Activated T-cell treated with anti-CD3 and anti-CD28 coated beads for 1 hour (primary cell): ENCODE measurements around the gene RWDD1.
"Not testable (repeated sequence)": the region's sequence is repeated elsewhere in the genome, so short reads cannot be mapped to it uniquely, and the experiment has no call there.

Source experiments
- DNase-seq: peaks from one replicate; pipeline ENCODE4 v3.0.0-alpha.2; 2020; ENCODE audit warnings: low read depth

RWDD1 gene

DNA sequence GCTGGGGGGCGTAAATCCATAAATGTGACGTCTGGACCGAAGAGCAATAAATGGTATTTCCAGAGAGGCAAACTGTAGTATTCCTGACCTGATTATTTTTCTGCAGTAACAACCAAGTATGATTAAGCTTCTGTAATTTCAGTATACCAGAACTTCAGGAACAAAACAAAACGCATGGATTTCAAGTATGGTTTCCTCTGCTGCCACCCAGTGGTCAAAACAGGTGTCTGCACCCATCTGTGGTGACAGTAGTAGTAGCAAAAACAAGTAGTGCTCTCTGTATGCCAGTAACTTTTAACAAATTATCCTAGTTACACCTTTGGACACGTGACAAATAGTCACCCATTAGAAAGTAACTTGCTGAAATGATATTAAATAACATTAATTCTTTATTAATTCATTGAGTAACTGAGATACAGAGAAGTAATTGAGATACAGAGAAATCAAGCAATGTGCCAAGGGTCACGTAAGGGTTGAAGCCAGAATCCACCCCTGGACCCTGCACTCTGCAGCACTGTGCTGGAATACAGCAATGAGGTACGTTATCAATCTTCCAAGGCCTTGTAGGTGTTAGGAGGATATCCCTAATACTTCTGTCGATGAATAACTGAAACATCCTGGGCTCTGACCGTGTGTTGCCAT lies 9.8 kb upstream of the RWDD1 start:
- DNase-seq: peak; percentile 48

DNA sequence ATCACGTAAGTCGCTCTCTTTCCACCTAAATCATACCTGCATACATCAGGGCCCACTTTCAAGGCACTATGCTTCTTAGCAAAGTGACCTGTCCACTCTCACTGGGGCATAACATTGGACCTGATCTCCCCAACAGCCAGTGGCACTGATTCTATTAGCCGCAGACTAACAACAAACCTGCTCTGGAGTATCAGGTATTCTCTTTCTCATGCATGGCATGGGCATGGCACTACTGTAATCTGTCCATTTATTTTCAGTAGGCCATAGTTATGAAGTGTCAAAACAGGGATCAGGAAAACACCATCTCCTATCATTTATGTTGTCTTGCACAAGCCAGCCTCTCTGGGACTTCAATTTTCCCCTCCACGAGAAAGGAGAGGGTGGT lies 9.3 kb upstream of the RWDD1 start:
- no peak for DNase-seq

DNA sequence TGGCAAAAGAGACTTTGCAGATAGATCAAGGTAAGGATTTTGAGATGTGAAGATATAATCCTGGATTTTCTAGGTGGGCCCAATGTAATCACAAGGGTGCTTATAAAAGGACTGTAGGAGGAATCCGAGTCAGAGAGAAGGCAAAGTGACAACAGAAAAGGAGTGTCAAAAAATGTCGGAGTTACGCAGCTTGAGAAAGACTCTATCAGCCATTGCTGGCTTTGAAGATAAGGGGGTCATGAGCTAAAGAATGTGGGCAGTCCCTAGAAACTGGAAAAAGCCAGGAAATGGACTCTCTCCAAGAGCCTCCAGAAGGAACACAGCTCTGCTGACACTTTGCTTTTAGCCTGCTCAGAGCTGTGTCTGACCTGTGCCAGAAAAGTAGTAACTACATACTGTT lies 8.7 kb upstream of the RWDD1 start:
- DNase-seq: no peak

DNA sequence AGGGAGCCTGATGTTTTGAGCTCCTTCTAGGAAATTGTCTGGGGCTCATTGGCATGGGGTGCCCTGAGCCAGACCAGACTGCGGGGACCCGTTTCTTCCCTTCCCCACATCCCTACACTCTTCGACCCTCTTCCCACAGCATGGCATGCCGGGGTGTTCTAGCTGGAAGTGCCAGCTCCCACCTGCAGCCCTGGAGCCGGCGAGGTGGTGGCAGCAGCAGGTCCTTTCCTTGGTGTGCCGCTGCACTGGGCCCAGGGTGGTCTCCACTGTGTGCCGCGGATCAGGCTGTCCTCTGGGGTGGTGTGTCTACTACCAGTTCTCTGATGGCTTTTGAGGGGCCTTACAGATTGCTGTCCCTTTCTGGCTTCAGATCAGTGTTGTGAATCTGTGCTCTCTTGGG lies 7.5 kb upstream of the RWDD1 start:
- DNase-seq: no peak

DNA sequence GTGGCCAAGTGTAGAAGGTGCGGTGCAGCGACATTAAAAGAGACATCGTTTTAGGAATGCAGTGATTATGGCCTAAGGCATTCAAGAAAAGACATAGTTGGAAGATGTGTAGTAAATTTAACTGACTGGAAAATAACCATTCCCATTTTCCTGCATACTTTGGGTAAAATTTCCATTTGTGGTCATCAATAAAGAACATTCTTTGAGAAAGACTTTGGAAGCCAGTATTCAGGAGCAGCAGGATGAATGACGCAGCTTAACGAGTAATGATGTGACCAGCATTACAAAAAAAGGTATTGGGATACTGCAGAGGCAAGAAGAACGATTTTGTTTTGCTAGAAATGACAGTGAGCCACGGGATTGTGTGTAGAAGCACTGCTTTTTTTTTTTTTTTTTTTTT lies 7.0 kb upstream of the RWDD1 start:
- DNase-seq: no peak

DNA sequence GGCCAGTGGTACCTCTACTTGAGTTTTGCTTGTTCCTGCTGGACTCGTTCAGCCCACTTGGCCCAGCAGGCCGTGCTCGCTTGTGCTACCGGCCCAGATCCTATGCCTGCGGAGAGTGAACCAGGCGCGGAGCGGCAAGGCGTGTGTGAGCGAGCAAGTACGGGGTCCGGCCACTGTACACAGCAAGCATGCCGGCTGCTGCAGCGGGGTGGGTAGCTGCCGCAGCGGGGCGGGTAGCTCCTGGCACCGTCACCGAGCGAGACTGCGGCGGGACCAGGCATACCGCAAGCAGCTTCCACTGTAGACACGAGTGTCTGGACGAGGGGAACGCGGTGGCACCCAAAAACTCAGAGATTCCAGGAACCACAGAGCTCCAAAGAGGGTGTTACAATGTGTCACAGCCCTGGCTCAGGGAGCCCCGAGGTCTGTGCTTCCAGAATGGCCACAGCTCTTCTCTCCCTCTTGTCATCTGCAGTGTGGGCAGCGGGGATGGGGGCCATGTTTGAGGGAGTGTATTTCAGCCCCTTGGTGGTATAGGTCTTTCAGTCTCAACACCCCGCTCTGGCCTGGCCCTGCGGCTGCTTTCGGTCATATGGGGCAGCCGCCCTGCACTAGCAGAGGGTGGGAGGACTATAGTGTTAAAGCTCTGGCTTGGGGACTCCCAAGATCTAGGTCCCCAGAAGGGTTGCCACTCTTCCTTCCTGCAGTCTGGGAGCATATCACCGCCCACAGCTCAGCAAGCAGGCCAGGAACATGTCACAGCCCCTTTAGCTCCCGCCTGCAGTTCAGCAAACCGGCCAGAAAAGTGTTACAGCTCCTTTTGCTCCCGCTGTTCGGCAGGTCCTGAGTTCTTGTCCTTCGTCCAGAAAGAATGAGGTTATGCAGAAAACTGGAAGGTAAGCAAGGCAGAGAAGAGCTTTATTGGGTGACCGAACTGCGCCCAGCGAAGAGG lies 6.1 kb upstream of the RWDD1 start:
- no peak for DNase-seq

DNA sequence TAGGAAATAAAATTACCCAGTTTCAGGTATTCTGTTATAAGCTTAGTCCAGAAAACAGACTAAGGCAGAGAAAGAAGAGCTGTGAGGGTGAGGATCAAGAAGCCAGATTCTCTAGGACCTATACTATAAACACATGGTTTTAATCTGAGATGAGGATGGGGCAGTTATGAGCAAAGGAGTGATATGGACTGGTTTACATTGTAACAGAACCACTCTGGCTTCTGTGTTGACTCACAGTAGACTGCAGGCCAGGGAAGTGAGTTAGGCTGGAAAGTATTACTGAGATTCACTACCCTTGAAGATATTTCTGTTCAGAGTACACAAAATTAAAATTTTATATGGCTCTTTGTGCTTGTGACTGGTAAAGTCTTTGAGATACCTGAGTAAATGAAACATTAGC lies 3.2 kb upstream of the RWDD1 start:
- DNase-seq: no peak

DNA sequence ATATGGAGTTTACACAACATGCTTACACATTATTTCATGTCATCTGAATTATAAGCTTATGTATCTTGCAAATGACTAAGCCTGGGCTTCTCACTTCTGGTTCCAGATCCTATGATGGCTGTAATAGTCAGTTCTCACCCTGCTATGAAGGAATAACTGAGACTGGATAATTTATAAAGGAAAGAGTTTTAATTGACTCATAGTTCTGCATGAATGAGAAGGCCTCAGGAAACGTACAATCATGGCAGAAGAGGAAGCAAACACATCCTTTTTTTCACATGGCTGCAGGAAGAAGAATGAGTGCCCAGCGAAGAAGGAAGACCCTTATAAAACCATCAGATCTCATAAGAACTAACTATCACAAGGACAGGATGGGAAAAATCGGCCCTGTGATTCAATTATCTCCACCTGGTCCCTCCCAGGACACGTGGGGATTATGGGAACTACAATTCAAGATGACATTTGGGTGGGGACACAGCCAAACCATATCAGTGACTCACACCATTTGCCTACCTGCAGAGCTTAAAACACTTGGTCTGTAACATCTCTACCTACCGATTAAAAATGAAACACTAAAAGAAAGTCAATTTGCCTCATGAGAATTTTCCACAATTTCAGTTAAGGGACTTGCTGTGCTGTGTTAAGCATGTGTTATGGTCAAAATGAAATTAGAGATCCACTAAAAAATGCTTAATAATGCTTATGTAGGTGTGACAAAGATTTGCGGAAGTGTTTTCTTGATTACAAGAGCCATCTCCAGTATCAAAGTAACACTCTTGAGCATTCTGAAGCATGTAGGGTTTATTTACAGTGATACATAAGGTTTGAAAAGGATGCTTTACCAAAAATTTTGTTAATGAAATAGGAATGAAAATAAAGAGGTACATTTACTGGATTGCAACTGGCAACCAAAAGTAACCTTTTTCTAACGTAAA lies 2.2 kb upstream of the RWDD1 start:
- DNase-seq: no peak

DNA sequence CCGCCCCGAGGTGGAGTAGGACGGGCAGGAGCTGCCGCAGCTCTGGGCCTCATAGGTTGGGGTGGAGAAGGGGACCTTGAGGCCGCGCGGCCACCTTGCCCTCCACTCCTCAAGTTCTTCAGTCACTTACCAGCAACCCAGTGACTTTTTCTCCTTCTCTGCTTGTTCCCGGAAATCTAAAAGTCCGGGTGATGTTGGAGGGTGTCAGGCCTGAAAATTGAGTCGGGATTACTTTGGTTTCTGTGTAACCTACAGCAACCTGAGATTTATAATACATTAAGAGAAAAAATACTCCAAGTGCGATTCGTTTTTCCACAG lies 338 bp downstream of the RWDD1 start:
- no peak for DNase-seq

DNA sequence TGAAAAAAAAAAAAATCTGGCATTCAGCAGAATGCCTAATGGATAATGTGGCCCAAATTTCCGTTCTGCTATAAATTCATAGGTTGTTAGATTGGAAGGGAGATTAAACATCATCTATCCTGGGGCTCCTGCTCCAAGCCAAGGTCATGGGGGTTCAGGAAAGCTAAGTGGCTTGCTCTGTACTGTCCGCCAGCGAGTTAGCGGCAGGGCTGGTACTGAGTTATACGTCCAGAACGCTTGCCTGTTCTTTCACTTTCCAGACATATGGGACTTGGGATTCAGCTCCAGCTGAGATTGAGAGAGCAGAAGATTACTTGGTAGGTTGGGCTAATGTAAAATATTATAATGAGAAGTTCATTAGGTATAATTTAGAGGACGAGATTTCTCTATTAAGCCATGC lies 858 bp downstream of the RWDD1 start:
- no peak for DNase-seq

DNA sequence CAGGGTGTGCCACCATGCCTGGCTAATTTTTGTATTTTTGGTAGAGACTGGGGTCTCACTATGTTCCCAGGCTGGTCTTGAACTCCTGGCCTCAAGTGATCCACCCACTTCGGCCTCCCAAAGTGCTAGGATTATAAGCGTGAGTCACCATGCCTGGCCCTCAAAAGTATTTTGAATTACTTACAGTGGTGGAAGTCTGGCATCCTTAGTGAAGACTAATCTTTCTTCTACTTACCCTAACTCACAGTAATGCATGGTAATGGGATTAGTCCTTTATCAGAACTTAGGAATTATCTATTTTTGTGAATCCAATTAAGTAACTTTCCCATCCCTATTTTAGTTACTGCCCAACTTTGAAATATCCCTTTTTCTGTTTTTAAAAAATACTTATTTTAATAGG lies 3.9 kb downstream of the RWDD1 start:
- no peak for DNase-seq

DNA sequence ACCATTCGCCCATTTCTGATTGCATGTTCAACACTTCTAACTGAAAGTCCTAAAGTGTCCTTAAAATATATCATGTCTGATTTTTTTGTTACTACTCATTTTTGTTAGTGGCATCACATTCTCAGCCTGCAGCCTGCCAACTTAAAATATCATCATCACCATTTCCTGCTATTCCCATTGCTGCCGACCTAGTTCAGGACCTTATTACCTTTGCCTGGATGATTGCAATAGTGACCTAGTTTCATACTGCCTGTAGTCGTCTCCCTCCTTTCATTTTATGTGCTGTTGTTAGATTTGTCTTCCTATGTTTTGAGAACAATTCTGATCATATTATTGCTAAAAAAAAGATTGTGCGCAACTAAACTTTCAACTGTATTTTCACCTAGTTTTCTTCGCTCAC lies 6.2 kb downstream of the RWDD1 start:
- DNase-seq: no peak

DNA sequence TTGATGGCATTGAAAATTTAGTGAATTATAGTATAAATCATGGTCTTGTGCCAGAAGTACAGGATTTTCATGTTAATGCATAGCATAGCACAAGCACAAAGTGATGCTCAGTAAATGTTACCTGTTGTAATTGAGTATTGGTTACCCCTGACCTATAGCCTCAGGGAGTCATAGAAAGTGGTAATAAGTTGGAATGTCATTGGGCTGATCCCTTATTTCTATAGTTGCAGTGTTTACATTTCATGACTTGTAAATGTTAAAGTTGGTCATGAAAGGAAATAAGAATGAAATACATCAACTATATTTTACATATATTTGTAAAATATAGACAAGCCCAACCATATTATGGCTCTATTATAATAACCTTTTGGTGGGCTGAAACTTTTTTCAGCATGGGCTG lies 7.0 kb downstream of the RWDD1 start:
- no peak for DNase-seq

DNA sequence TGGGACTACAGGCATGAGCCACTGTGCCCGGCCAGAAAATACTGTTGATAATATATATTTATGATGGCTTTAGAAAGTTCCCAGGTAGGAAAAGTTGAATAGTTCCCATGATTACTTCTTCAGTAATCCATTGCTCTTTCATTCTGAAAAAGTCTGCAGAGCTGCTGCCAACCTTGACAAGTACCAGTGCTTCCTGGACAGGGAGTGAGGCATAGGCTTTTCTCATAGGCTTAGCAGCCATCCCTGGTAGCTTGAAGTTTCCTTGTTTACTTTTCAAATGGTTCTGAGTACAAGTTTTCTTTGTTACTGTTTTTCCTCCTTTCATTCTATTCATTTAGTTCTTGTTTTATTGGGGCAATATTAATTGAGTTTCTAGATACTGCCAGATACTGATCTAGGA lies 7.8 kb downstream of the RWDD1 start:
- DNase-seq: no peak

DNA sequence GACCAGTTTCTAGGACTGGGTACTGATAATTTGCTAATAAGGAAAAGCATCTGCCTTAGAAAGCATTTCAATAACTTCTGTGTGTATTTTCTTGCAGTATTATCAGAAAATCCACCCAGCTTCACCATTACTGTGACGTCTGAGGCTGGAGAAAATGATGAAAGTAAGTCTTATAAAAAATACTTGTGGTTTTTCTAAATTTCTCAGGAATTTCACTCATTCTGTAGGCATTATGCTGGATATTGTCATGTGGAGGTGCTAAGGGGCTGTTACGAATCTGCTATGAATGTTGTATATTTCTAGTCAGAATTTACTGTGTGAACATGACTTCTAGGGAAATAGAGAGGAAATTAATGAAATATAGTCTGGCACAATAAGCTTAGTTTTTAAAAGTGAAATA lies 8.9 kb downstream of the RWDD1 start:
- DNase-seq: no peak

DNA sequence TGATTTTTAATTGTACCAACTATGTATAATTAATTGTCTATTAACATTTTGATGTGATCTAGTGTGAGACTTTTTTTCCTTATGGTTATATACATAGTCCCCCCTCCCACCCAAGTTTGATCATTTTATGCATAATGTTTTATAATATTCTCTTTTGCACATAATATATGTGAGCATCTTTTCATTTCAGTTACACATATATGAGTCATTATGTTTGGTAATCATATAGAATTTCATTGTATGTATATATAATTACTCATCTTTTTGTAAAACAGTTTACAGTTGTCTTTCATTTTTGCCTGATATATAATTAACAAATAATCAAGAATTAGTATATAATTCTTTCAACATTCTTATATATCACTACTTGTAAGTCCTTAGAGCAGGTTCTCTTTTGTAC lies 15.0 kb downstream of the RWDD1 start:
- DNase-seq: no peak

DNA sequence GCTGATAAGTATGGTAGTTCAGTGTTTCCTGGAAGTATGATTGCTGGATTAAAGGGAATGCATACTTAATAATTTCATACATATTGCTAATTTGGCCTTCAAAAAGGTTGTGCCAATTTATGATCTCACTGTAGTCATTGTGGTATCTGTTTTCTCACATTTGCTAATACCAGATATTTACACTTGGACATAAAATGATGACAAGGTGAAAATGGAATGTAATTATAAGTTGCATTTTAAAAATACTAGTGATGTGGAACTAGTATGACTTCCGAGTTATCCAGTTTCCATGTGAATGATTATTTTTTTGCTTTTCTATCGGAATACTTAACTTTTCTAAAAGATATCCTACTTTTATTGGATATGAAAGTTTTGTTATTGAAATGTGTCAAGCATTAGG lies 15.4 kb downstream of the RWDD1 start:
- DNase-seq: no peak

DNA sequence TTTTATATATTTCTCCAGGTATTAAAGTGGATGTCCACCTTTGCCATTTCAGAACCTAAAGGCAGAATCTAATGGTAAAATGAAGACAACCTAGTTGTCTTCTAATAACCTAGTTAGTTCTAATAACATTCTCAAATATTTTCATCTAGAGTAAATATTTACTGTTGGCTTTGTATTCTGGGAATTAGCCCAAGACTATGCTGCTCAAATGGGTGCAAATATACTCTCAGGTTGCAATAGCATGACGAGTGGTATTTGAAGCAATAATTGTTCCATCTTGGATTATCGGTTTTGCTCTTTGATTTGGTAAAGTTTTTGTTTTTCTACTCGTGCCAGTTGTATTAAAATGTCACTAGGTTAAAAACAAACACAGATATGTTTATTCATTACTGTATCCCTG lies 23.9 kb downstream of the RWDD1 start:
- no peak for DNase-seq

DNA sequence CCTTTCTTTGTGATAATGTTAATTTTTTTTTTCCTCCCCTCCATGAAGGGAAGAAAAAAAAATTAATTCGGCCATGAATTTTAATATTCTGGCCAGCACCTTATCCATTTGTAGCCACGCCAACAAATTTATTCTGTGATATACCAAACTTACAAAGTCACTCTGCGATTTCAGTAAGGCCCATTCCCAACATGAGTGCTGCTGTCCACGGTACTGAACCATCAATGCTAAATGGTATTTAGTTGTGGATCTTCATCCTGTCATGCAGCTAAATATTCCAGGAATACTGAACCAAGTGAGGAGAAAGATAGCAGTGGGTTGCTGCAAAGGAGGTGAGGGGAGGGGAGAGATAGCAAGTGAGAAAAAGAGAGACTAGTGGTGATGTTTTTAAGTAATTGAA lies 25.5 kb downstream of the RWDD1 start:
- no peak for DNase-seq

DNA sequence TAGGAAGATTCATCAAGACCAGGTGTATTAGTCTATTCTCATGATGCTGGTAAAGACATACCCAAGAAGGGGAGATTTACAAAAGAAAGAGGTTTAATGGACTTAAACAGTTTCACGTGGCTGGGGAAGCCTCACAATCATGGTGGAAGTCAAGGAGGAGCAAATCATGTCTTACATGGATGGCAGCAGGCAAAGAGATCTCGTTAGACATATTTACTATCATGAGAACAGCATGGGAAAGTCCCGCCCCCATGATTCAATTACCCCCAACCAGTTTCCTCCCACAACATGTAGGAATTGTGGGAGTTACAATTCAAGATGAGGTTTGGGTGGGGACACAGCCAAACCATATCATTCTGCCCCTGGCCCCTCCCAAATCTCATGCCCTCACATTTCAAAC lies 32.6 kb downstream of the RWDD1 start:
- DNase-seq: not testable (repeated sequence)

DNA sequence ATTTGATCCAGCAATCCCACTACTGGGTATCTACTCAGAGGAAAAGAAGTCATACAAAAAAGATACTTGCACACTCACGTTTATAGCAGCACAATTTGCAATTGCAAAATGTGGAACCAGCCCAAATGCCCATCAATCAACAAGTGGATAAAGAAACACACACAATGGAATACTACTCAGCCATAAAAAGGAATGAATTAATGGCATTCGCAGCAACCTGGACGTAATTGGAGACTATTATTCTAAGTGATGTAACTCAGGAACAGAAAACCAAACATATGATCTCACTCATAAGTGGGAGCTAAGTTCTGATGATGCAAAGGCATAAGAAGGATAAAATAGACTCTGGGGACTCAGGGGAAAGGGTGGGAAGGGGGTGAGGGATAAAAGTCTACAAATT lies 33.6 kb downstream of the RWDD1 start:
- DNase-seq: not testable (repeated sequence)

DNA sequence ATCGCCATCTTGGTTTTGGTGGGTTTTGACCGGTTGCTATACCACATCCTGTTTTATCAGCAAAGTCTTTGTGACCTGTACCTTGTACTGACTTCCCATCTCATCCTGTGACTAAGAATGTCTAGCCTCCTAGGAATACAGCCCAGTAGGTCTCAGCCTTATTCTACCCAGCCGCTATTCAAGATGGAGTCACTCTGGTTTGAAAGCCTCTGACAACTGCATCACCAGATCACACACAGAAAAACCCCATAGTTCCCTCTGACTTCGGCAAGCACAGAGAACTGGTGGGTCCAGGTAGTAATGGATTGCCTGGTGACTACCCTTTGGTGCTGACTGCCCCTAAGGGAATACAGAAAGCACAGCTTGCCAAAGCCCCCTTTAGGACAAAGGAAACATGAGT lies 34.6 kb downstream of the RWDD1 start:
- no peak for DNase-seq

DNA sequence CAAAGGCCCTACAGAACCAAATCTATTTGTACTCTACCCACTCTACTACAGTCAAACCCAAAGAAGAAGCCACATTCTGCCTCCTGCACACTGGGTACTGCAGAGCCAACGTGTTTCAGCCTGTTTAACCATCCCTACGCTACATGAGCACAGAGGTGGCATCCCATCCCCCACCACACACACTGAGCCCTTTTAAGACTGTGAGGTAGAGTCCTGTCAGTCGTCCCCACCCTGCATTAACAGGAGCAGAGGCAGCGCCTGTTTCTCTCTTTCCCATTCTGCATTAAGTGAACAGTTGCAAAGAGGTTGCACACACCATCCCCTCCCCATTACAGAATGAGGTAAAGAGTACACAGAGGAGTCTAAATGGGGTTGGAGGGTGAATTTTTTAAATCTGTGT lies 39.8 kb downstream of the RWDD1 start:
- no peak for DNase-seq
